GM23338 (cell line): ENCODE data around the gene PPP1R9A. TPM values are rescaled to one million over a fixed set of nuclear protein-coding genes. Genes with fewer than 3 reads are reported as not detected.

Source experiments
- ATAC-seq: fragments of 200-7000 bp; cut with Tn5 transposase; 3 replicates; pipeline ENCODE4 v1.9.1; 2020
- DNase-seq: peaks from one replicate; pipeline ENCODE4 v3.0.0-alpha.2; 2015; ENCODE audit warnings: low spot score
- H2AFZ ChIP-seq: fragments of 200-600 bp; sonication (generic); 2 replicates; pipeline ENCODE4 v1.8.0; 2016; ENCODE audit warnings: antibody characterized with exemption, mild to moderate bottlenecking, moderate library complexity
- H3F3A ChIP-seq: fragments of 200-600 bp; sonication (generic); replicated peaks from 2 replicates; pipeline ENCODE4 v1.8.0; 2017; ENCODE audit warnings: antibody characterized with exemption, mixed run types, low read depth
- H3K27ac ChIP-seq: fragments of 200-600 bp; sonication (generic); 2 replicates; pipeline ENCODE4 v1.6.1; 2016; ENCODE audit warnings: low read depth
- H3K27me3 ChIP-seq: fragments of 200-600 bp; sonication (generic); 2 replicates; pipeline ENCODE4 v1.8.0; 2016; ENCODE audit warnings: mild to moderate bottlenecking, mixed run types, moderate library complexity; ENCODE audit not compliant: insufficient read depth
- H3K36me3 ChIP-seq: fragments of 200-600 bp; sonication (generic); 2 replicates; pipeline ENCODE4 v1.8.0; 2016; ENCODE audit warnings: mild to moderate bottlenecking; ENCODE audit not compliant: insufficient read depth
- H3K4me1 ChIP-seq: fragments of 200-600 bp; sonication (generic); 2 replicates; pipeline ENCODE4 v1.8.0; 2016; ENCODE audit warnings: mild to moderate bottlenecking, moderate library complexity; ENCODE audit not compliant: insufficient read depth
- H3K4me2 ChIP-seq: fragments of 200-600 bp; sonication (generic); 2 replicates; pipeline ENCODE4 v1.7.1; 2017; ENCODE audit warnings: mixed run types
- H3K4me3 ChIP-seq: fragments of 200-600 bp; sonication (generic); 2 replicates; pipeline ENCODE4 v1.6.1; 2016; ENCODE audit warnings: mixed run types
- H3K79me2 ChIP-seq: fragments of 200-600 bp; sonication (generic); replicated peaks from 2 replicates; pipeline ENCODE4 v1.8.0; 2017; ENCODE audit warnings: mild to moderate bottlenecking; ENCODE audit not compliant: insufficient read depth
- H3K9me2 ChIP-seq: fragments of 200-600 bp; sonication (generic); 2 replicates; pipeline ENCODE4 v1.8.0; 2017; ENCODE audit not compliant: insufficient read depth
- H4K20me1 ChIP-seq: fragments of 200-600 bp; sonication (generic); replicated peaks from 2 replicates; pipeline ENCODE4 v1.8.0; 2017; ENCODE audit warnings: mild to moderate bottlenecking; ENCODE audit not compliant: insufficient read depth
- H3K27ac Mint-ChIP-seq: 2 replicates; pipeline ENCODE4 v1.8.0; 2020; ENCODE audit warnings: inconsistent platforms, mild to moderate bottlenecking, moderate library complexity, mixed read lengths
- H3K27me3 Mint-ChIP-seq: 3 replicates; pipeline ENCODE4 v1.8.0; 2022; ENCODE audit warnings: low read depth, mild to moderate bottlenecking, moderate library complexity, mixed read lengths, inconsistent platforms; ENCODE audit not compliant: insufficient read depth, poor library complexity
- H3K36me3 Mint-ChIP-seq: 3 replicates; pipeline ENCODE4 v1.8.0; 2021; ENCODE audit warnings: low read depth, mild to moderate bottlenecking, inconsistent platforms, moderate library complexity, mixed read lengths
- H3K4me1 Mint-ChIP-seq: 3 replicates; pipeline ENCODE4 v1.8.0; 2020; ENCODE audit warnings: mild to moderate bottlenecking, inconsistent platforms, mixed read lengths
- H3K4me3 Mint-ChIP-seq: 3 replicates; pipeline ENCODE4 v1.8.0; 2021; ENCODE audit warnings: moderate library complexity, mild to moderate bottlenecking, inconsistent platforms, mixed read lengths
- H3K9me3 Mint-ChIP-seq: 3 replicates; pipeline ENCODE4 v1.8.0; 2020; ENCODE audit warnings: moderate library complexity, mild to moderate bottlenecking, inconsistent platforms, mixed read lengths
- CREB1 ChIP-seq: fragments of 250-450 bp; sonication (Bioruptor Pico); IDR thresholded peaks from 2 replicates; pipeline ENCODE4 v1.5.0; 2020; ENCODE audit warnings: low read depth, mild to moderate bottlenecking, moderate library complexity
- EZH2 ChIP-seq: fragments of 200-600 bp; sonication (generic); IDR thresholded peaks from one replicate; pipeline ENCODE4 v1.8.0; 2017; ENCODE audit warnings: antibody characterized with exemption, mild to moderate bottlenecking, low read depth; ENCODE audit not compliant: unreplicated experiment
- EZH2phosphoT487 ChIP-seq: fragments of 200-600 bp; sonication (generic); IDR thresholded peaks from one replicate; pipeline ENCODE4 v1.8.1; 2018; ENCODE audit warnings: antibody characterized with exemption; ENCODE audit not compliant: unreplicated experiment
- JUNB ChIP-seq: IDR thresholded peaks from one replicate; pipeline ENCODE4 v1.6.1; 2016; ENCODE audit warnings: antibody characterized with exemption; ENCODE audit not compliant: unreplicated experiment
- NANOG ChIP-seq: IDR thresholded peaks from 2 replicates; pipeline ENCODE4 v1.6.1; 2016; ENCODE audit warnings: antibody characterized with exemption, borderline replicate concordance
- POLR2AphosphoS5 ChIP-seq: IDR thresholded peaks from 2 replicates; pipeline ENCODE4 v1.6.1; 2016; ENCODE audit warnings: antibody characterized with exemption, low read depth
- STAT1 ChIP-seq: IDR thresholded peaks from one replicate; pipeline ENCODE4 v1.6.1; 2016; ENCODE audit warnings: antibody characterized with exemption; ENCODE audit not compliant: unreplicated experiment
- ZNF114 ChIP-seq: fragments of 250-450 bp; sonication (Bioruptor Pico); IDR thresholded peaks from 2 replicates; pipeline ENCODE4 v1.5.0; 2020; ENCODE audit warnings: mild to moderate bottlenecking, moderate library complexity
- ZNF331 ChIP-seq: fragments of 250-450 bp; sonication (Bioruptor Pico); IDR thresholded peaks from 2 replicates; pipeline ENCODE4 v1.5.0; 2020; ENCODE audit warnings: low read depth, mild to moderate bottlenecking, moderate library complexity
- polyA plus RNA-seq: library from polyadenylated mRNA; unstranded; fragments of >200 nt; fragmentation: Nextera tagmentation; extraction: Ambion mirVana; gene quantifications from 2 replicates; pipeline ENCODE4 v1.2.1, GENCODE V29; 2016
- total RNA-seq: library from RNA; depleted of rRNA; stranded (reverse); fragments of >200 nt; shearing (Covaris generic); gene quantifications from 2 replicates; pipeline ENCODE4 v1.2.3, GENCODE V29; 2014
- TF ChIP-seq, protein P1 (sequence below): IDR thresholded peaks from 2 replicates; pipeline ENCODE4 v1.6.1; 2016; ENCODE audit warnings: antibody characterized with exemption
- TF ChIP-seq, protein P2 (sequence below), 2 experiments: fragments of 200-600 bp in 1 of 2; sonication (generic) in 1 of 2; conservative IDR thresholded peaks; 2 replicates each; pipeline versions ENCODE4 v1.5.1 to v1.6.1; 2016 to 2017; ENCODE audit warnings: antibody characterized with exemption in 2 of 2, low read depth in 2 of 2, mild to moderate bottlenecking in 2 of 2, moderate library complexity in 1 of 2
- TF ChIP-seq, protein P3 (sequence below): IDR thresholded peaks from one replicate; pipeline ENCODE4 v1.6.1; 2018; ENCODE audit warnings: antibody characterized with exemption; ENCODE audit not compliant: unreplicated experiment
- TF ChIP-seq, protein P4 (sequence below): fragments of 250-450 bp; sonication (Bioruptor Pico); IDR thresholded peaks from 2 replicates; pipeline ENCODE4 v1.5.0; 2020; ENCODE audit warnings: mild to moderate bottlenecking, moderate library complexity

Gene PPP1R9A
- total and polyA plus RNA-seq, 2 experiments from 2014 or later: 10.6 to 31.8 TPM

DNA sequence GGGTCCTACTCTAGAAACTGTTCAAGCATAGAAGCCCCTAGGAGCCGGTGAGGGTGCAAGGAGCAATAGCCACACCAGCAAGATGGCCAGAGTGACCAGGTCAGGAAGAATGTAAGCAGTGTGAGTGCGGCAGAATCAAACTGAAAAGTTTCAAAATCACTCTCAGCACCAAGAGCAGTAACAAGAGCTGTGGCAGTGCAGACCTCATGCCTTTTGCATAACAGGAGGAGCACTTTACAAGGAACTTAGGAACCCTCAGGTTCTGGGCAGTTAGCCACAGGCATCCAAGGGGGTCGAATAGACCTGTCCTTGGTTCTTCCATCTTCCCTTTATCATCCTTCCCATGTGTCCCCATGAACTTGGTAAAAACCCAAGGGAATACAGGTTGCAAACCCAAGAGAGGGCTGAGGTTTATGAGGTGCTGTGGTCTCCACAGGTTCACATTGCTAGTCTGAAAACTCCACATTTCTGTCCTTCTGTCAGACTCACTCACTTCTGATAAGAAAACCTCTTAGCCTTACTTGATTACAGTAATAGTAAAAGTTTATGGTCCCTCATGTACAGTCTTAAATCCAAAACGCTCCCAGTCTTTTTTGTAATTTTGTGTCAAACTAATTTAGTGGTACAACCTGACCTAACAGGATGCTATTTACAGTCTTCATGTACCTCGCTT lies 338.6 kb downstream of the PPP1R9A start:
- no peaks in the 10 kb centered on the region for H3K36me3 ChIP-seq
- H3K79me2 ChIP-seq: no peaks in the 10 kb centered on the region
- H3K27ac Mint-ChIP-seq: no peak overlapping the region
- no peak overlapping the region for H3K4me3 Mint-ChIP-seq
- H2AFZ ChIP-seq: no peak overlapping the region
- H3K4me1 Mint-ChIP-seq: peaks cover 23% of the 10 kb centered on the region
- H4K20me1 ChIP-seq: no peaks in the 10 kb centered on the region
- no peaks in the 10 kb centered on the region for H3K36me3 Mint-ChIP-seq
- H3K4me2 ChIP-seq: peak overlapping the region; percentile 23
- peak; percentile 84 for ATAC-seq
- H3K9me3 Mint-ChIP-seq: no peaks in the 10 kb centered on the region
- H3K27ac ChIP-seq: no peak overlapping the region
- TF ChIP-seq, protein P1, sequence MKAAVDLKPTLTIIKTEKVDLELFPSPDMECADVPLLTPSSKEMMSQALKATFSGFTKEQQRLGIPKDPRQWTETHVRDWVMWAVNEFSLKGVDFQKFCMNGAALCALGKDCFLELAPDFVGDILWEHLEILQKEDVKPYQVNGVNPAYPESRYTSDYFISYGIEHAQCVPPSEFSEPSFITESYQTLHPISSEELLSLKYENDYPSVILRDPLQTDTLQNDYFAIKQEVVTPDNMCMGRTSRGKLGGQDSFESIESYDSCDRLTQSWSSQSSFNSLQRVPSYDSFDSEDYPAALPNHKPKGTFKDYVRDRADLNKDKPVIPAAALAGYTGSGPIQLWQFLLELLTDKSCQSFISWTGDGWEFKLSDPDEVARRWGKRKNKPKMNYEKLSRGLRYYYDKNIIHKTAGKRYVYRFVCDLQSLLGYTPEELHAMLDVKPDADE: no peak
- no peak for TF ChIP-seq NANOG
- TF ChIP-seq ZNF114 (CRISPR knock-in tag): no peak
- TF ChIP-seq ZNF331 (CRISPR knock-in tag): no peak
- TF ChIP-seq EZH2phosphoT487: no peak
- TF ChIP-seq STAT1: no peak
- TF ChIP-seq, protein P2, sequence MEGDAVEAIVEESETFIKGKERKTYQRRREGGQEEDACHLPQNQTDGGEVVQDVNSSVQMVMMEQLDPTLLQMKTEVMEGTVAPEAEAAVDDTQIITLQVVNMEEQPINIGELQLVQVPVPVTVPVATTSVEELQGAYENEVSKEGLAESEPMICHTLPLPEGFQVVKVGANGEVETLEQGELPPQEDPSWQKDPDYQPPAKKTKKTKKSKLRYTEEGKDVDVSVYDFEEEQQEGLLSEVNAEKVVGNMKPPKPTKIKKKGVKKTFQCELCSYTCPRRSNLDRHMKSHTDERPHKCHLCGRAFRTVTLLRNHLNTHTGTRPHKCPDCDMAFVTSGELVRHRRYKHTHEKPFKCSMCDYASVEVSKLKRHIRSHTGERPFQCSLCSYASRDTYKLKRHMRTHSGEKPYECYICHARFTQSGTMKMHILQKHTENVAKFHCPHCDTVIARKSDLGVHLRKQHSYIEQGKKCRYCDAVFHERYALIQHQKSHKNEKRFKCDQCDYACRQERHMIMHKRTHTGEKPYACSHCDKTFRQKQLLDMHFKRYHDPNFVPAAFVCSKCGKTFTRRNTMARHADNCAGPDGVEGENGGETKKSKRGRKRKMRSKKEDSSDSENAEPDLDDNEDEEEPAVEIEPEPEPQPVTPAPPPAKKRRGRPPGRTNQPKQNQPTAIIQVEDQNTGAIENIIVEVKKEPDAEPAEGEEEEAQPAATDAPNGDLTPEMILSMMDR (conservative IDR thresholded peaks at IDR 0.05; ENCODE audit: low read depth in 2 of 2): no peak
- TF ChIP-seq EZH2: no peak
- no peak for TF ChIP-seq CREB1 (CRISPR knock-in tag)
- no peak for TF ChIP-seq POLR2AphosphoS5
- no peak for TF ChIP-seq JUNB
- TF ChIP-seq, protein P3, sequence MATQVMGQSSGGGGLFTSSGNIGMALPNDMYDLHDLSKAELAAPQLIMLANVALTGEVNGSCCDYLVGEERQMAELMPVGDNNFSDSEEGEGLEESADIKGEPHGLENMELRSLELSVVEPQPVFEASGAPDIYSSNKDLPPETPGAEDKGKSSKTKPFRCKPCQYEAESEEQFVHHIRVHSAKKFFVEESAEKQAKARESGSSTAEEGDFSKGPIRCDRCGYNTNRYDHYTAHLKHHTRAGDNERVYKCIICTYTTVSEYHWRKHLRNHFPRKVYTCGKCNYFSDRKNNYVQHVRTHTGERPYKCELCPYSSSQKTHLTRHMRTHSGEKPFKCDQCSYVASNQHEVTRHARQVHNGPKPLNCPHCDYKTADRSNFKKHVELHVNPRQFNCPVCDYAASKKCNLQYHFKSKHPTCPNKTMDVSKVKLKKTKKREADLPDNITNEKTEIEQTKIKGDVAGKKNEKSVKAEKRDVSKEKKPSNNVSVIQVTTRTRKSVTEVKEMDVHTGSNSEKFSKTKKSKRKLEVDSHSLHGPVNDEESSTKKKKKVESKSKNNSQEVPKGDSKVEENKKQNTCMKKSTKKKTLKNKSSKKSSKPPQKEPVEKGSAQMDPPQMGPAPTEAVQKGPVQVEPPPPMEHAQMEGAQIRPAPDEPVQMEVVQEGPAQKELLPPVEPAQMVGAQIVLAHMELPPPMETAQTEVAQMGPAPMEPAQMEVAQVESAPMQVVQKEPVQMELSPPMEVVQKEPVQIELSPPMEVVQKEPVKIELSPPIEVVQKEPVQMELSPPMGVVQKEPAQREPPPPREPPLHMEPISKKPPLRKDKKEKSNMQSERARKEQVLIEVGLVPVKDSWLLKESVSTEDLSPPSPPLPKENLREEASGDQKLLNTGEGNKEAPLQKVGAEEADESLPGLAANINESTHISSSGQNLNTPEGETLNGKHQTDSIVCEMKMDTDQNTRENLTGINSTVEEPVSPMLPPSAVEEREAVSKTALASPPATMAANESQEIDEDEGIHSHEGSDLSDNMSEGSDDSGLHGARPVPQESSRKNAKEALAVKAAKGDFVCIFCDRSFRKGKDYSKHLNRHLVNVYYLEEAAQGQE: no peak
- TF ChIP-seq, protein P4, sequence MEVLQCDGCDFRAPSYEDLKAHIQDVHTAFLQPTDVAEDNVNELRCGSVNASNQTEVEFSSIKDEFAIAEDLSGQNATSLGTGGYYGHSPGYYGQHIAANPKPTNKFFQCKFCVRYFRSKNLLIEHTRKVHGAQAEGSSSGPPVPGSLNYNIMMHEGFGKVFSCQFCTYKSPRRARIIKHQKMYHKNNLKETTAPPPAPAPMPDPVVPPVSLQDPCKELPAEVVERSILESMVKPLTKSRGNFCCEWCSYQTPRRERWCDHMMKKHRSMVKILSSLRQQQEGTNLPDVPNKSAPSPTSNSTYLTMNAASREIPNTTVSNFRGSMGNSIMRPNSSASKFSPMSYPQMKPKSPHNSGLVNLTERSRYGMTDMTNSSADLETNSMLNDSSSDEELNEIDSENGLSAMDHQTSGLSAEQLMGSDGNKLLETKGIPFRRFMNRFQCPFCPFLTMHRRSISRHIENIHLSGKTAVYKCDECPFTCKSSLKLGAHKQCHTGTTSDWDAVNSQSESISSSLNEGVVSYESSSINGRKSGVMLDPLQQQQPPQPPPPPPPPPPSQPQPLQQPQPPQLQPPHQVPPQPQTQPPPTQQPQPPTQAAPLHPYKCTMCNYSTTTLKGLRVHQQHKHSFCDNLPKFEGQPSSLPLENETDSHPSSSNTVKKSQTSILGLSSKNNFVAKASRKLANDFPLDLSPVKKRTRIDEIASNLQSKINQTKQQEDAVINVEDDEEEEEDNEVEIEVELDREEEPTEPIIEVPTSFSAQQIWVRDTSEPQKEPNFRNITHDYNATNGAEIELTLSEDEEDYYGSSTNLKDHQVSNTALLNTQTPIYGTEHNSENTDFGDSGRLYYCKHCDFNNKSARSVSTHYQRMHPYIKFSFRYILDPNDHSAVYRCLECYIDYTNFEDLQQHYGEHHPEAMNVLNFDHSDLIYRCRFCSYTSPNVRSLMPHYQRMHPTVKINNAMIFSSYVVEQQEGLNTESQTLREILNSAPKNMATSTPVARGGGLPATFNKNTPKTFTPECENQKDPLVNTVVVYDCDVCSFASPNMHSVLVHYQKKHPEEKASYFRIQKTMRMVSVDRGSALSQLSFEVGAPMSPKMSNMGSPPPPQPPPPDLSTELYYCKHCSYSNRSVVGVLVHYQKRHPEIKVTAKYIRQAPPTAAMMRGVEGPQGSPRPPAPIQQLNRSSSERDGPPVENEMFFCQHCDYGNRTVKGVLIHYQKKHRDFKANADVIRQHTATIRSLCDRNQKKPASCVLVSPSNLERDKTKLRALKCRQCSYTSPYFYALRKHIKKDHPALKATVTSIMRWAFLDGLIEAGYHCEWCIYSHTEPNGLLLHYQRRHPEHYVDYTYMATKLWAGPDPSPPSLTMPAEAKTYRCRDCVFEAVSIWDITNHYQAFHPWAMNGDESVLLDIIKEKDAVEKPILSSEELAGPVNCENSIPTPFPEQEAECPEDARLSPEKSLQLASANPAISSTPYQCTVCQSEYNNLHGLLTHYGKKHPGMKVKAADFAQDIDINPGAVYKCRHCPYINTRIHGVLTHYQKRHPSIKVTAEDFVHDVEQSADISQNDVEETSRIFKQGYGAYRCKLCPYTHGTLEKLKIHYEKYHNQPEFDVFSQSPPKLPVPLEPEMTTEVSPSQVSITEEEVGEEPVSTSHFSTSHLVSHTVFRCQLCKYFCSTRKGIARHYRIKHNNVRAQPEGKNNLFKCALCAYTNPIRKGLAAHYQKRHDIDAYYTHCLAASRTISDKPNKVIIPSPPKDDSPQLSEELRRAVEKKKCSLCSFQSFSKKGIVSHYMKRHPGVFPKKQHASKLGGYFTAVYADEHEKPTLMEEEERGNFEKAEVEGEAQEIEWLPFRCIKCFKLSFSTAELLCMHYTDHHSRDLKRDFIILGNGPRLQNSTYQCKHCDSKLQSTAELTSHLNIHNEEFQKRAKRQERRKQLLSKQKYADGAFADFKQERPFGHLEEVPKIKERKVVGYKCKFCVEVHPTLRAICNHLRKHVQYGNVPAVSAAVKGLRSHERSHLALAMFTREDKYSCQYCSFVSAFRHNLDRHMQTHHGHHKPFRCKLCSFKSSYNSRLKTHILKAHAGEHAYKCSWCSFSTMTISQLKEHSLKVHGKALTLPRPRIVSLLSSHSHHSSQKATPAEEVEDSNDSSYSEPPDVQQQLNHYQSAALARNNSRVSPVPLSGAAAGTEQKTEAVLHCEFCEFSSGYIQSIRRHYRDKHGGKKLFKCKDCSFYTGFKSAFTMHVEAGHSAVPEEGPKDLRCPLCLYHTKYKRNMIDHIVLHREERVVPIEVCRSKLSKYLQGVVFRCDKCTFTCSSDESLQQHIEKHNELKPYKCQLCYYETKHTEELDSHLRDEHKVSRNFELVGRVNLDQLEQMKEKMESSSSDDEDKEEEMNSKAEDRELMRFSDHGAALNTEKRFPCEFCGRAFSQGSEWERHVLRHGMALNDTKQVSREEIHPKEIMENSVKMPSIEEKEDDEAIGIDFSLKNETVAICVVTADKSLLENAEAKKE (CRISPR knock-in tag): no peak
- peak; percentile 16 for DNase-seq
- no peaks in the 10 kb centered on the region for H3K27me3 Mint-ChIP-seq
- H3K4me3 ChIP-seq: no peak overlapping the region
- no peaks in the 10 kb centered on the region for H3K9me2 ChIP-seq
- no peaks in the 10 kb centered on the region for H3K27me3 ChIP-seq
- peaks cover 12% of the 10 kb centered on the region for H3K4me1 ChIP-seq
- no peaks in the 10 kb centered on the region for H3F3A ChIP-seq
